ENCODE data around the gene LTBP1. TPM values are rescaled to one million over a fixed set of nuclear protein-coding genes. Genes with fewer than 3 reads are reported as not detected.

LTBP1 gene
- total RNA-seq, 1 donor from 2014 or later = 3.9 TPM

DNA sequence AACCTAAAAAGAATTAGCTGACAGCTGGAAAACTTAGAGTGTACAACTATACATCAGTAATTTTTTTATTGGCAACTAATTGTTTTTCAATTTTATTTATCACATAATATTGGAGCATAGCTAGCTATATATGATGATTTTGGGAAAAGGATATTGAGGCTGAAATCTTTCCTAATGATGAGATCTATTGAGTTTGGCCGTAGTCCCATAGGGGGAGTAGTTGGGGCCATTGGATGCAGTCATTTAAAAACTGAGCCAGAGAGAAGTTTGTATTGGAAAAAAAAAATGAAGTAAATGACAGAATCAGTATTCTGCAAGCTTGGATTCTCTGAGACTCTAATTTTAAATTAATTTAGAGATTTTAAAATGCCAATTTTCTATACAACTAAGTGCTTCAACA lies 179.8 kb downstream of the LTBP1 start:
- Mint-ChIP-seq H3K27ac (ENCODE audit: unreplicated experiment) (no peak overlapping the region), H3K27me3 (ENCODE audit: unreplicated experiment) (no peaks in the 10 kb centered on the region), H3K9me3 (ENCODE audit: unreplicated experiment) (no peaks in the 10 kb centered on the region), H3K36me3 (ENCODE audit: unreplicated experiment) (no peaks in the 10 kb centered on the region), H3K4me1 (ENCODE audit: low read depth, unreplicated experiment) (no peaks in the 10 kb centered on the region), H3K4me3 (ENCODE audit: unreplicated experiment) (no peak overlapping the region)
- no peak for DNase-seq
- TF ChIP-seq, protein P1, sequence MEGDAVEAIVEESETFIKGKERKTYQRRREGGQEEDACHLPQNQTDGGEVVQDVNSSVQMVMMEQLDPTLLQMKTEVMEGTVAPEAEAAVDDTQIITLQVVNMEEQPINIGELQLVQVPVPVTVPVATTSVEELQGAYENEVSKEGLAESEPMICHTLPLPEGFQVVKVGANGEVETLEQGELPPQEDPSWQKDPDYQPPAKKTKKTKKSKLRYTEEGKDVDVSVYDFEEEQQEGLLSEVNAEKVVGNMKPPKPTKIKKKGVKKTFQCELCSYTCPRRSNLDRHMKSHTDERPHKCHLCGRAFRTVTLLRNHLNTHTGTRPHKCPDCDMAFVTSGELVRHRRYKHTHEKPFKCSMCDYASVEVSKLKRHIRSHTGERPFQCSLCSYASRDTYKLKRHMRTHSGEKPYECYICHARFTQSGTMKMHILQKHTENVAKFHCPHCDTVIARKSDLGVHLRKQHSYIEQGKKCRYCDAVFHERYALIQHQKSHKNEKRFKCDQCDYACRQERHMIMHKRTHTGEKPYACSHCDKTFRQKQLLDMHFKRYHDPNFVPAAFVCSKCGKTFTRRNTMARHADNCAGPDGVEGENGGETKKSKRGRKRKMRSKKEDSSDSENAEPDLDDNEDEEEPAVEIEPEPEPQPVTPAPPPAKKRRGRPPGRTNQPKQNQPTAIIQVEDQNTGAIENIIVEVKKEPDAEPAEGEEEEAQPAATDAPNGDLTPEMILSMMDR (IDR thresholded peaks at IDR 0.05; ENCODE audit: partially characterized antibody, unreplicated experiment) = no peak

- no peak for DNase-seq
- H3K27ac Mint-ChIP-seq (ENCODE audit: unreplicated experiment) = no peak overlapping the region
- no peak overlapping the region for H3K4me3 Mint-ChIP-seq (ENCODE audit: unreplicated experiment)
- TF ChIP-seq, protein P1 (IDR thresholded peaks at IDR 0.05; ENCODE audit: partially characterized antibody, unreplicated experiment) = no peak
- no peaks in the 10 kb centered on the region for H3K27me3 Mint-ChIP-seq (ENCODE audit: unreplicated experiment)
- no peaks in the 10 kb centered on the region for H3K9me3 Mint-ChIP-seq (ENCODE audit: unreplicated experiment)
- peaks cover 2% of the 10 kb centered on the region for H3K4me1 Mint-ChIP-seq (ENCODE audit: low read depth, unreplicated experiment)
- no peaks in the 10 kb centered on the region for H3K36me3 Mint-ChIP-seq (ENCODE audit: unreplicated experiment)
These were observed 180.2 kb downstream of the LTBP1 start for GRCh38 chr2:33126958-33127357.

DNA sequence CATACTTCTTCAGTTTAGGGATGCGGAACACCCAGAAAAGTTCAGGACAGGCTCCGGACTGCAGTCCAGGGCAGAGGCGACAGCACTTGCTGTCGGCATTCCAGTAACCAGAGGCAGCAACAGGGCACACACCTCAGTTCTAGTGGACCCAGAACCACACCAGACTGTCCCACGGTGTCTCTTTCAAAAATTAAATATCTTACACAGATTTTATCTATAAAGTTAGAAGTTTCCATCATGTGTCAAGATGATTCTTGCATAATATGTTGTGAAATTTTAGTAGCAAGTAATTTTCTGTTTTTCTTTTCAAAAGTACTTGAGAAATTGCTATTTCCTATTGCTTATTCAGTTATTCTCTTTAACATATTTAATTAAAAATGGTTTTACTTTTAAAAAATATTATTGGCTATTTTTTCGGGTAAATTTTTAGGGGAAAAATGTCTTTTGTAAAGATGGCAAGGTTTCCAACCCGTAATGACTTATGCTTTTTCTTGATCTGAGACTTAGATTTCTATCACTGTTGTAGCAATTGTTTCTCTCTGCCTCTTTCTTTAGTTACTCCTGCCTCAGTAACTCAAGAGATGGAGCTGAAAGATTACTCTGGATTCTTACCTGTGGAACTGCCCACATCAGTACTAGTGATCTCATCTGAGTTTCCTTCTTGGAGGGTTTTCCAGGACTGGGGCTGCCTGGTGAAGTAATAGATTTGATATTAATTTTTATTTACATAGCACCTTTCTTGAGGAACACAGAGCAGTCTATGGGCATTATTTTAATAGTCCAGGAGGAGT lies 182.7 kb downstream of the LTBP1 start:
- H3K36me3 Mint-ChIP-seq (ENCODE audit: unreplicated experiment) = no peaks in the 10 kb centered on the region
- H3K27me3 Mint-ChIP-seq (ENCODE audit: unreplicated experiment) = no peaks in the 10 kb centered on the region
- no peaks in the 10 kb centered on the region for H3K9me3 Mint-ChIP-seq (ENCODE audit: unreplicated experiment)
- H3K4me3 Mint-ChIP-seq (ENCODE audit: unreplicated experiment) = no peak overlapping the region
- DNase-seq = no peak
- TF ChIP-seq, protein P1 (IDR thresholded peaks at IDR 0.05; ENCODE audit: partially characterized antibody, unreplicated experiment) = no peak
- H3K4me1 Mint-ChIP-seq (ENCODE audit: low read depth, unreplicated experiment) = peaks cover 6% of the 10 kb centered on the region
- no peak overlapping the region for H3K27ac Mint-ChIP-seq (ENCODE audit: unreplicated experiment)

- no peak overlapping the region for H3K27ac Mint-ChIP-seq (ENCODE audit: unreplicated experiment)
- no peaks in the 10 kb centered on the region for H3K36me3 Mint-ChIP-seq (ENCODE audit: unreplicated experiment)
- DNase-seq = no peak
- peaks cover 12% of the 10 kb centered on the region for H3K4me1 Mint-ChIP-seq (ENCODE audit: low read depth, unreplicated experiment)
- H3K9me3 Mint-ChIP-seq (ENCODE audit: unreplicated experiment) = no peaks in the 10 kb centered on the region
- H3K4me3 Mint-ChIP-seq (ENCODE audit: unreplicated experiment) = no peak overlapping the region
- TF ChIP-seq, protein P1 (IDR thresholded peaks at IDR 0.05; ENCODE audit: partially characterized antibody, unreplicated experiment) = no peak
- H3K27me3 Mint-ChIP-seq (ENCODE audit: unreplicated experiment) = no peaks in the 10 kb centered on the region
These were observed 183.3 kb downstream of the LTBP1 start for GRCh38 chr2:33130054-33130447.

DNA sequence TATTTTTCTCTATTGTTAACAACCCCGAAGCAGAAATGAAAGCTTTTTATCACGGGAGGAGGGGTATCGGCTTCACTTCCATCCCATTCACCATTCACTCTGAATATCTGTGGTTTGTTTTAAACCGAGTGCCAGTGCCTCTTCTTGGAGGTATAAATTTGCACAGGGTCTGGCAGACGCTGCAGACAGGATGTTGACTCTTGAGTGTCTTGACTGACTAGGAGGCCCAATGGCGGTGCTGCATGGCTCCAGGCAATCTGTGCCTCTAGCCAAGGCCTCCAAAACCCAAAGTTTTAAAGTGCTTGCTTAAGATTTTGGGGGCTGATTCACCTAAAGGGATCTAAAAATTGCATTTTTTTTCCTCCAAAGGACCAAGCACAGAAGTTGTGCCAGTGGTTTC lies 183.8 kb downstream of the LTBP1 start:
- no peak for DNase-seq
- Mint-ChIP-seq H3K4me1 (ENCODE audit: low read depth, unreplicated experiment) (peaks cover 12% of the 10 kb centered on the region), H3K36me3 (ENCODE audit: unreplicated experiment) (no peaks in the 10 kb centered on the region), H3K27ac (ENCODE audit: unreplicated experiment) (no peak overlapping the region), H3K27me3 (ENCODE audit: unreplicated experiment) (no peaks in the 10 kb centered on the region), H3K4me3 (ENCODE audit: unreplicated experiment) (no peak overlapping the region), H3K9me3 (ENCODE audit: unreplicated experiment) (no peaks in the 10 kb centered on the region)
- TF ChIP-seq, protein P1 (IDR thresholded peaks at IDR 0.05; ENCODE audit: partially characterized antibody, unreplicated experiment) = no peak

Data from glutamatergic neuron (in vitro differentiated cells).